NT2/D1 (cell line): ENCODE measurements around the gene PCYOX1L.

ENCODE experiments used
- DNase-seq: peaks from one replicate; pipeline ENCODE4 v3.0.0-alpha.2; 2011; ENCODE audit warnings: low read depth, low spot score
- H3K27me3 ChIP-seq: 2 replicates; pipeline ENCODE4 v1.6.0; 2011; ENCODE audit warnings: mild to moderate bottlenecking; ENCODE audit not compliant: insufficient read length, insufficient read depth
- H3K36me3 ChIP-seq: 2 replicates; pipeline ENCODE4 v1.6.1; 2011; ENCODE audit warnings: mild to moderate bottlenecking, low read length, mixed read lengths; ENCODE audit not compliant: insufficient read depth, insufficient read length
- H3K4me1 ChIP-seq: 2 replicates; pipeline ENCODE4 v1.5.1; 2011; ENCODE audit not compliant: insufficient read depth, insufficient read length
- H3K4me3 ChIP-seq: 2 replicates; pipeline ENCODE4 v1.5.1; 2011; ENCODE audit warnings: low read depth; ENCODE audit not compliant: insufficient read length
- H3K9ac ChIP-seq: 2 replicates; pipeline ENCODE4 v1.6.0; 2011; ENCODE audit warnings: low read depth; ENCODE audit not compliant: insufficient read length
- H3K9me3 ChIP-seq: 2 replicates; pipeline ENCODE4 v1.5.1; 2011; ENCODE audit warnings: mild to moderate bottlenecking, low read length; ENCODE audit not compliant: insufficient read depth
- SUZ12 ChIP-seq: IDR thresholded peaks from 2 replicates; pipeline ENCODE4 v1.6.1; 2011; ENCODE audit not compliant: insufficient read length, insufficient read depth; ENCODE audit errors: extremely low read depth
- YY1 ChIP-seq: IDR thresholded peaks from 2 replicates; pipeline ENCODE4 v1.6.1; 2011; ENCODE audit not compliant: insufficient read length, insufficient read depth
- ZNF274 ChIP-seq: IDR thresholded peaks from 2 replicates; pipeline ENCODE4 v1.6.1; 2011; ENCODE audit warnings: mild to moderate bottlenecking, low read depth, low read length

The PCYOX1L gene

DNA sequence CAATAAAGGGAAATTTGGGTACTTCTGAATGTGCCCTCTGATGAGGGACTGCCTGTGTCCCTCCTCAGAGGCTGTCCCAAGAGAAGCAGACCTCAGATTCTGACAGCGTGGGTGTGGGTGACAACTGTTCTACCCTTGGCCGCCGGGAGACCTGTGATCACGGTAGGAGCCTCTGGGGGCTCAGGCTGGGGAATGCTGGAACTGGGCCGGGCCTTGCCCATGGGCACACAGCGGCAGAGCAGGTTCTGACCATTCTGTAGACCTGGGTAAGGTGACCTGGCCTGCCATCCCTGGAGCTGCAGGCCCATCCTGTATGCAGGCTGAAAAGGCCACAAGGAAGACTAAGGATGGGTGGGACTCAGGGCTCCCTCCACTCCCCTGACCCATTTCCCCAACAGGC, 42.1 kb upstream of the PCYOX1L start:
- no peak for DNase-seq
- no peaks in the 10 kb centered on the region for H3K9me3 ChIP-seq
- H3K27me3 ChIP-seq, result no peaks in the 10 kb centered on the region
- no peak overlapping the region for H3K9ac ChIP-seq
- H3K36me3 ChIP-seq, result peaks cover 9% of the 10 kb centered on the region
- peaks cover 14% of the 10 kb centered on the region for H3K4me1 ChIP-seq
- TF ChIP-seq ZNF274 (no peak), YY1 (no peak), SUZ12 (no peak)
- no peak overlapping the region for H3K4me3 ChIP-seq

DNA sequence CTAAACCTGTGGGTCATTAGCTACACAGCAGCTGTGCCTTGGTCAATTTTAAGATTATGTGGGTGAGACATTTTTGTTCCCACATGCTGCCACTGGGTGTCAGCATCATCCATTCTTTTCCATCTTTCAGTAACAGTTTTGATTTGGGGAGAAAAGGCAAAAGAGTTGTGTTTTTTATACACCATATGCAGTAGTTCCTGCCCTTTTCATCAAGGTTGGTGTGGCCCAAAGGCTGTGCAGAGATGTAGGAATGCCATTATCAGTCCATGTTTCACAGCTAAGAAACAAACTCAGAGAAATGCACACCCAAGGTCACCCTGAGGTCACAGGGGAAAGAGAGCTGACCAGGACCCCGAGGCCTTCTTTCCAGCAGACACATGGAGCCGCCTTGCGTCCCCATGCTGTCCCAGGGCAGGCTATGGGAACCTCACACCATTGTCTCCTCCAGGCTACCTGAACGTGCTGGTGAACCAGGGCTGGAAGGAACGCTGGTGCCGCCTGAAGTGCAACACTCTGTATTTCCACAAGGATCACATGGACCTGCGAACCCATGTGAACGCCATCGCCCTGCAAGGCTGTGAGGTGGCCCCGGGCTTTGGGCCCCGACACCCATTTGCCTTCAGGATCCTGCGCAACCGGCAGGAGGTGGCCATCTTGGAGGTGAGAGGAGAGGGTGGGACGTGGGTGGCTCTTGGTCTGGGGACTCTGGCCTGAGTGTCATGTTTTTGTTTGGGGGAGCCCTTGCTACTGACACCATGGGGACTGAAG, 40.4 kb upstream of the PCYOX1L start:
- Histone ChIP-seq H3K9me3 (no peaks in the 10 kb centered on the region), H3K4me3 (no peak overlapping the region), H3K4me1 (peaks cover 7% of the 10 kb centered on the region), H3K9ac (no peak overlapping the region), H3K36me3 (peaks cover 9% of the 10 kb centered on the region), H3K27me3 (no peaks in the 10 kb centered on the region)
- no peak for DNase-seq
- TF ChIP-seq ZNF274, result no peak
- TF ChIP-seq YY1, result no peak
- no peak for TF ChIP-seq SUZ12

DNA sequence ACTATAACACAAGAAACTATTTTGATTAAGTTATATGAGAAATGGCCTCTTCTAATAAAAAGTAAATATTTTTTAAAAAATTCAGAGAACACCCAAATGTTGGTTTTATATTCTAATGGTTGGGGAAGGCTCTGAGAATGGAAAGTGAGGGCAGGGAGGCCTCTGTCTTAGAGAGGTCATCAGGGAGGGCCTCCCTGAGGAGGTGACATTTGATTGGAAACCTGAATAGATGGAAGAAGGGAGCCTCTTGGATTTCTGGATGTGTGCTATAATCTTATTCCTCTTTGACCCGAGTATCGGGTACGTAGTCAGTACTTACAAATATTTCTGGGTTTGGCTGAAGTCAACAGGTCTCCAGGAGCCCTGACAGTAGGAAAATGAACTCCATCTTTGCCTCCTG, 38.7 kb upstream of the PCYOX1L start:
- DNase-seq, result no peak
- H3K36me3 ChIP-seq, result peaks cover 9% of the 10 kb centered on the region
- H3K27me3 ChIP-seq, result no peaks in the 10 kb centered on the region
- no peaks in the 10 kb centered on the region for H3K9me3 ChIP-seq
- H3K4me3 ChIP-seq, result no peak overlapping the region
- H3K9ac ChIP-seq, result no peak overlapping the region
- H3K4me1 ChIP-seq, result peaks cover 7% of the 10 kb centered on the region
- TF ChIP-seq YY1 (no peak), SUZ12 (no peak), ZNF274 (no peak)

DNA sequence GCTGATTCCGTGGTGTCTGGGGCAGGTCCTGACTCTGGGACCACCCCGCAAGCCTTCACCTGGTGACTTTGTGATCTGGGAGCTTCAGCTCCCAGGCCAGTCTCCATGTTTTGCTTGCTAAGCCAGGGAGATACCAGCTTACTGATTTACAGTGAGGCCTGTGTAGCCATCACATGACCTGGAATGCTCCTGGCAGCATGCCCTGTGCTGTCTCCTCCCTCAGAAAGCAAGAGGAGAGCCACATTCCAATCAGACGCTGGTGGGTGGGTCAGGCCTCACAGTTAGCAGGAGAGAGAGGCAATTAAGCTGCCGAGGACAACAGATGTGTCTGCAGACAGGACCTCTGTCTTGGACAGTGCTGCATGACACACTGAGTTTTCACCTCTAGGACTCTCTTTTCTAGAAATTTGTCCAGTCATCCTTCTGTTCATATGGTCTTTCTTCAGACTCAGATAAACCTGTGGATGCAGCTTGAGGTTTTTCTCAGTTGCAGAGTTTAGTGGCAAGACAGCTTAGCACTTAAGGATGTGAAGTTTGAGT, 37.0 kb upstream of the PCYOX1L start:
- DNase-seq, result peak; percentile 43
- Histone ChIP-seq H3K4me1 (peaks cover 7% of the 10 kb centered on the region), H3K36me3 (peaks cover 9% of the 10 kb centered on the region), H3K27me3 (no peaks in the 10 kb centered on the region), H3K9ac (no peak overlapping the region), H3K9me3 (no peaks in the 10 kb centered on the region), H3K4me3 (no peak overlapping the region)
- no peak for TF ChIP-seq ZNF274
- no peak for TF ChIP-seq SUZ12
- no peak for TF ChIP-seq YY1

DNA sequence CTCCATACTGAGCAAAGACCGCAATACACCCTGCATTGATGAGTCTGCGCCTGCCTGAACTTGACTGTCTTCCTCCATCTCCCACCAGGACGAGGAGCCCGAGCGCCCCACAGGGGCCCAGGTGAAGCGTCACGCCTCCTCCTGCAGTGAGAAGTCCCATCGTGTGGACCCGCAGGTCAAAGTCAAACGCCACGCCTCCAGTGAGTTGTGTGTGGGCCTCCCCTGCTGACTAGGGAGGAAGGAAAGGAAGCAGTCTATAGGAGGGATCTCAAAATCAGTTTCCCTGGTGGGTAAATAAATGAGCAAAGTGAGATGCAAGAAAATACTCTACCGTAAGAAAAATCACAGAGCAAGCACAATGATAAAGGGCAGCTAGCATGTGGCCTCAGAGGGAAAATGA, 35.3 kb upstream of the PCYOX1L start:
- DNase-seq, result no peak
- Histone ChIP-seq H3K4me3 (no peak overlapping the region), H3K4me1 (peaks cover 4% of the 10 kb centered on the region), H3K36me3 (peaks cover 9% of the 10 kb centered on the region), H3K9ac (no peak overlapping the region), H3K9me3 (no peaks in the 10 kb centered on the region), H3K27me3 (no peaks in the 10 kb centered on the region)
- no peak for TF ChIP-seq YY1
- no peak for TF ChIP-seq ZNF274
- no peak for TF ChIP-seq SUZ12

DNA sequence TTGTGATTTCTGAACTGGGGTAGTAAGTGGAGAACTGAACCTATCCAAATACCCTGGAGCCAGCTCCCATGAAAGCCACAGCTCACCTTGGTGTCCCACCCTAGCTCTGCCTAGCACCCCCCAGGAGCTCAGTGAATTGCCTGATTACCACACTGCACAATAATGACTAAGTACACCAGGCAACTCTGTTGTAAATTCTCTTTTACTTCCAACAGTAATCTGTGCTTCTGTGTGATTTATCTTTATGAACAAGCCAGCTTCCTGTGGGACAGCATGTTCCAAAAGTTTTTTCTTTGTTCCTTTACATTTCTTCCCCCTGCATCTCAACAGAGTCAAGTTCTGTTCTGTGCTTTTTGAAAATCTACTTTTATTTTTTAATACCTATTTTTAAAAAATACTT, 34.6 kb upstream of the PCYOX1L start:
- Histone ChIP-seq H3K27me3 (no peaks in the 10 kb centered on the region), H3K4me1 (no peaks in the 10 kb centered on the region), H3K4me3 (no peak overlapping the region), H3K9ac (no peak overlapping the region), H3K36me3 (peaks cover 9% of the 10 kb centered on the region), H3K9me3 (no peaks in the 10 kb centered on the region)
- no peak for DNase-seq
- no peak for TF ChIP-seq YY1
- no peak for TF ChIP-seq SUZ12
- TF ChIP-seq ZNF274, result no peak

DNA sequence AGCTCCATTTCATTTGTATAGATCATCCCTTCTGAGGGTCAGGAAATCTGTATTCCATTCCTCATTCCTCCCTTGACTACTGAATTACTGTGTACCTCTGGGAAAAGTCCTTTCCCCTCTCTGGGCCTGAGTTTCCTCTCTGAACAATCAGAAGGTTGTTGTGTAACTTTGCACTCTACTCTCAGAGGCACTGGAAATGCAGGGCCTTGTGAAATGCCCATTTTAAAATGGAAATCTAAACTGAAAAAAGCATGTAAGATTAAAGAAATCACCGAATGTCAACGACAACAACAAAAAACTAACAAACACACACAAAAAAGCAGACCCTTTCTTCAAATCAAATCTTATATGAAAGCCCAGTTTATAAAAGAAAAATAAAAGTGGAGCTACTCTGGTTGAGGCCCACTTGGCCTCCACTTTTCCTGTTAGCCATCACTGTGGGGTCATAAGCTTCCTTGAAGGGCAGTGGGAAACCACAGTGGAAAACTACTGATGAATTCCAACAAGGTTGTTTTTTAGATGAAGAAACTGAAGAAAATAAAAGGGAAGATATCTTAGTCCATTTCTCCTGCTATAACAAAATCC, 34.1 kb upstream of the PCYOX1L start:
- Histone ChIP-seq H3K4me3 (no peak overlapping the region), H3K36me3 (peaks cover 9% of the 10 kb centered on the region), H3K9me3 (no peaks in the 10 kb centered on the region), H3K4me1 (no peaks in the 10 kb centered on the region), H3K27me3 (no peaks in the 10 kb centered on the region), H3K9ac (no peak overlapping the region)
- no peak for DNase-seq
- no peak for TF ChIP-seq SUZ12
- TF ChIP-seq YY1, result no peak
- no peak for TF ChIP-seq ZNF274
